Fibroblast of skin of left quadriceps (primary cell): ENCODE data around the gene ZNF627.
"Not testable (repeated sequence)": the region's sequence is repeated elsewhere in the genome, so short reads cannot be mapped to it uniquely, and the experiment has no call there.

Experiments used
- DNase-seq, 2 experiments: peaks; one replicate each; pipeline ENCODE4 v3.0.0-alpha.2; 2013; ENCODE audit warnings: low read depth in 2 of 2

ZNF627 gene

GRCh38 chr19:11574689-11575088 lies 22.6 kb upstream of the ZNF627 start:
- no peak for DNase-seq

- no peak for DNase-seq
These were observed 21.1 kb upstream of the ZNF627 start for GRCh38 chr19:11576227-11576626.

- DNase-seq, result no peak
These were observed 19.6 kb upstream of the ZNF627 start, which contains the start of gene ACP5 for GRCh38 chr19:11577451-11578257. ACP5 (minus strand) TSS chr19:11577645; CDS start chr19:11577317, 328 bp downstream.

- DNase-seq, result no peak
These were observed 18.8 kb upstream of the ZNF627 start for GRCh38 chr19:11578258-11579142.

- no peak for DNase-seq
These were observed 17.2 kb upstream of the ZNF627 start for GRCh38 chr19:11580116-11580515.

- DNase-seq, result no peak
These were observed 15.5 kb upstream of the ZNF627 start for GRCh38 chr19:11581740-11582139.

GRCh38 chr19:11586331-11586730 lies 11.0 kb upstream of the ZNF627 start:
- DNase-seq, result no peak

- DNase-seq, result peak; percentile 24 to 32
These were observed 9.8 kb upstream of the ZNF627 start for GRCh38 chr19:11587302-11587974.

GRCh38 chr19:11587975-11588631 lies 9.2 kb upstream of the ZNF627 start:
- DNase-seq, result no peak

GRCh38 chr19:11594084-11594483 lies 3.2 kb upstream of the ZNF627 start:
- DNase-seq, result no peak

GRCh38 chr19:11596156-11596555 lies 1.1 kb upstream of the ZNF627 start:
- DNase-seq, result no peak

- no peak for DNase-seq
These were observed 810 bp downstream of the ZNF627 start for GRCh38 chr19:11598103-11598483.

GRCh38 chr19:11598746-11599145 lies 1.5 kb downstream of the ZNF627 start:
- no peak for DNase-seq

GRCh38 chr19:11599704-11600103 lies 2.4 kb downstream of the ZNF627 start:
- not testable (repeated sequence) for DNase-seq

GRCh38 chr19:11606484-11606883 lies 9.2 kb downstream of the ZNF627 start:
- no peak for DNase-seq

GRCh38 chr19:11611730-11612129 lies 14.4 kb downstream of the ZNF627 start:
- DNase-seq, result no peak

- no peak for DNase-seq
These were observed 15.7 kb downstream of the ZNF627 start for GRCh38 chr19:11612816-11613511.

GRCh38 chr19:11617180-11618062 lies 20.1 kb downstream of the ZNF627 start:
- no peak for DNase-seq

GRCh38 chr19:11620553-11620952 lies 23.3 kb downstream of the ZNF627 start:
- DNase-seq, result no peak

GRCh38 chr19:11622401-11622800 lies 25.1 kb downstream of the ZNF627 start:
- not testable (repeated sequence) for DNase-seq
